ENCODE results near the gene RGS16.

The RGS16 gene

DNA sequence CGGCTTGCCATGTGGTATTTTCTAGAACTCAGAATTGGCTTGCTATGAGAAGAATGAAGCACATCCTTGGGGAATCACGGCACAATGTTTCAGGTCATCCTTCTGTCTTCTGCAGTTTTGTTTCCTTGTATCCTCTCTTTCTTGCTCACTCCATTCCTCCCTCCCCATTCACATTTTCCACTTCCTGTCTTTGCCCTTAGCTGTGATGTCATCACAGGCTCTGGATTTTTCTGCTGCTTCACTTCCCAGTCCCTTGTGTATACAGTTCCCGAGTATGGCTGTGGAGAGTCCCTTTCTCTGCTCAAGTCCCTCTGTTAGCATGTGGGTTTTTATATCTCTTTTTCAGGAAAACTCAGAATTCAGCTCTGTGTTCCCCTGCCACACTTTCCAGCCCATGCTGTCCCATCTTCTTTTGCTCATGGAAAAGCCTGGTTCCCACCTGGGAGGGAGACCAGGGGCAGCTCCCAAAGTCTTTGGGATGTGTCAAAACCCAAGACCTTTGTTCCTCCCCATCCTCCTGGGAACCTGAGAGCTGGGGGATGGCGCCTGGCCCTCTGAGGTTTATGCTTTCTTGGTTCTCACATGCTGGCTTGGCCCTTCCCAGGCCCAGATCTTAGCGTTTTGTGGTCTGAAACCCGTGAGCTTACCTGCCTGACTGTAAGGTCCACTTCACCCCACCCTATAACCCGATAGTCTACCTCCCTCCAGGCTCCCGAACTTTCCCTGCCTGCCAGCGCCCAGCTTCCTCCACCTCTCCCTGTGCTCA lies 4.8 kb upstream of the RGS16 start:
- no peak for DNase-seq (ENCODE audit: low read depth in 2 of 2)

DNA sequence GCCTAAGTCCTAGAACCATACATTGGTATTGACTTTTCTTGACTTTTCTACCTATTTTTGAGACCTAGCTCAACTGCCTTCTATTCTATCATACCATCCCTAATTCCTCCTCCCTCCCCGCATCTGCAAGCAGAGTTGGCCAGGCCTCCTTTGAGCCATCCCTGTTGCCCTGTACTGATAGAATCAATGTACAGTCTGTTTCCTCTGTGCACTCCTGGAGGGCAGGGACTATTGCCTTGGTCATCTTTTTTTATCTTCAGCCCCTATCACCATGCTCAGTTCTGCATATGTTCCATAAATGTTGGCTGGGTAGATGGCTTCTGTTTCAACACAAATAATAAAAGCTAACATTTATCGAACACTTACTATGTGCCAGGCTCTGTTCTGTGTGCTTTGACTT lies 4.0 kb upstream of the RGS16 start:
- DNase-seq (ENCODE audit: low read depth in 2 of 2), result no peak

DNA sequence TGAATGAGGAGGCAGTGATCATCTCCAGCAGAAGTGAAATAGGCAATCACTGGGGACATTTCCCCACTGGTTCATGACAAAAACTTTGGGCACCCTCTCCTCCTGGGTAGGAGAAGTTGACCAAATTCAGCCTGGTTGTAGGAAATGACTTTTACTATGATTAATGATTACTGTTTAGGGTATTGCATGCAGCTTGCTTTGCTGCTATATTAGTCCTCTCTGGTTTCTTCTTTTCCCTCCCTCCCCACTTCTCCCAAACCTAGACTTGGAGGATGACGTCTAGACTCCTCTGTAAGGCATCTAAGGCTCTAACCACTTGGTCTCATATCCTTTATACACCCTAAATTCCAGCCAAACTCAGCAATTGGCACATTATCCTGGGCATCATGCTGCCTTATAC lies 3.4 kb upstream of the RGS16 start:
- no peak for DNase-seq (ENCODE audit: low read depth in 2 of 2)

DNA sequence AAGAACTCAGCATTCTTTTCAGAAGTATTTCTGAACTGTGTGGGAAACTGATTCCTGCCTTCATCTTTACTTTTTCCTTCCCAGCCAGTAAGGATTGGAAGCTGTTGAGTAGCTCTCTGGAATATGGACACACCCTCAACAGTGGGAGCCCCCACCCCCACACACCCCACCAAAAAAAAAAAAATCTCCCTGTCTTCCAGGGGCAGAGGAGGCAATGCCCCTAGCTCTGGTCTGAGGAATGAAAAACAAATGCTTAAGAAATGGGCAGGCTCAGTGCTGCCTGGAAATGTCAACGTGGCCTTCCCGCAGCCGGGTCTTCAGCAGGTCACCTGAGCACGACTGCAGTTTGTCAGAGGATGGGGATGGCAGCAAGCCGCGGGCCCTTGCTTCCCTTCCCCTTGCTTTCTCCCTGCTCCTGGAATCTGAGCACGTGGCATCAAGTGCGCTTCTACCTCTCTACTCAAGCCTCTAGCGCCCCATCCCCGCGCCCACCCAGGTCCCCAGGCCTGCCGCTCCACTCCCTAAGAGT lies 479 bp downstream of the RGS16 start:
- DNase-seq (ENCODE audit: low read depth in 2 of 2), result no peak

DNA sequence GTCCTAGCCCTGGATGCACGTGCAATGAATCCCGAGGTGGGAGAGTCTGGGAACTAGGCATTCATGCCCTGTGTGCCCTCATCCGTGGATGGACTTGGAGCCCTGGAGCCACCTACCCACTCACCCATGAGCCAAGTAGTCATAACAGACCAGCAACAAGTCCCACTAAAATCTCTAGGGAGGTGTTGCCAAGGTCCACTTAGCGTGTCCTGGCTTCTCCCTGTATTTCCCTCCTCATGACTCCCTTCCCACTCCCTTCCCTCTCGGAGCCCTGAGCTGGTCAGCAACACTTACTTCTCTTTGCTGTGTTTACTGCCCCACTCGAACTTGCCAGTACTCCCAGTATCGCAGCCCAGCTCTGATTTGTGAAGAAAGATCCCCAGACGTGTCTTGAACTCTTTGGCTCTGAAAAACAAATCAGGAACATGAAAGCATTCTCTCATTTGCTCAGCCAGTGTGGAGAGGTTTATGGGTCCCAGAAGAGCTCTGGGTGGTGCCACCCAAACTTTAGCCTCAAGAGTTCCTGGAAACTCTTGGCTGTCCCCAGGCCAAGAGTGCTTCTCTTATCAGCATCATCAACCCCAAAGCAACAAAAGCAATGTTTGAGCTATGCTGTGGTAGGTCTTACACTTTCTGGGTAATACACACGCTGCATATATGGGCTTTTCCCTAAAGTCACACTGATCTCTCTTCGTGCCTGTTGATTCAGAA lies 1.1 kb downstream of the RGS16 start:
- DNase-seq (ENCODE audit: low read depth in 2 of 2), result no peak

DNA sequence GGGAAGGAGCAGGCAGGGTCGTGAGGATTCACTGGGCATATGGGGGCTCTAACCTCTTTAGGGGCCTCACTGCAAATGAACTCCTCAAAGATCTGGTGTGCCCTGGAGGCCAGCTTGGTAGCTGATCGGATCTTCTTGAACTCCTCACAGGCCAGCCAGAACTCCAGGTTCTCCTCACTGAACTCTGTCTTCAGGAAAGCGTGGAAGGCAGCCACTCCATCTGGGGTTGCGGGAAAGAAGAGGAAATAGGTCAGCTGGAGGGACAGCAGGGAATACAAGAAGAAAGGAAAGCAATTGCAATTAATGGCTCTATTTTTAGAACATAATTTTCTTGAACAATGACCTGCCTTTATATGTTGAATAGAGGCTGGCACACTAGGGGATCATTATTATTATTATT lies 2.3 kb downstream of the RGS16 start:
- no peak for DNase-seq (ENCODE audit: low read depth in 2 of 2)

DNA sequence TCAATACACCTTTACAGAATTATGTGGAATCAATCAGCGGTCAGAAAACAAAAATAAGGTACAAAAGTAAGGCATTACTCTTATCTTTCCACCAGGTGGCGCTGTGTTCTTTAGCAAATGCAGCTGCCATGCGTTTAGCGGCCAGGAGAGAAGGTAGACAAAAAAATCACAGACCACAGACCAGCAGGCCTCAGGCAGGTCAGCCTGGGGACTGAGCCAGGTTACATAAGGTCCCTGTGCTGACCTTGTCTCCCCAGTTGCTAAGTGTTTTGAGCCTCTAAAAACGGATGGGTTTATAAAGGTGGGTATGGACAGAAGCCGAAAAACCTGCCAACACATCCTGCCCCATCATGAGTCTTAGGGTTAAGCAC lies 2.8 kb downstream of the RGS16 start:
- peak; percentile 21 to 48 for DNase-seq (ENCODE audit: low read depth in 2 of 2)

DNA sequence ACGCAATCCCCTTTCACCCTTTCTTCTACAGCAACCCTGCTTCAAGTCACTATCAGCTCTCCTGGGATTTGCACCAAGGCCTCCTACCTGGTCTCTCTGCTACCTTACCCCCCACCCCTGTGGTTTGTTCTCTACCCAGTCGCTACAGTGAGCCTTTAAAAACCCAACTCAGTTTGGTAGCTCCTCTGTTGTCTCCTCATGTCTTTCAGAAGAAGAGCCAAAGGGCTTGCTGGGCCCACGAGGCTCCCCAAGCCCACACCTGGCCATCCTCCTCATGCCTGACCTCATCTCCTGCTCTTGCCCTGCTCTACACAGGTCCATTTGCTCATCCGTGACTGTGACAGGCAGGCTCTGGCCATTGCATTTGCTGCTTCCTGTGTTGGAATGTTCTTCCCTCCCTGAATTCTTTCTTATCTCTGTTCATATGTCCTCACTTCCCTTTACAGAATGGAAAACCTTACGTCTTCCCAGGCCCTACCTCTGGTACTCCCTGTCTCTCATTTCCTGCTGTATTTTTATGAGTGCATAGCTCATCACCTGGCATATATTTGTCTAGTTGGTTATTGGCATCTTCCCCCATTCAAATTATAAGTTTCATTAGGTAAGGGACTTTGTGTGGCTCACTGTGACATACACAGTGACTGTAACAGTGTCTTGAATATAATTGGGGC lies 3.3 kb downstream of the RGS16 start:
- no peak for DNase-seq (ENCODE audit: low read depth in 2 of 2)

DNA sequence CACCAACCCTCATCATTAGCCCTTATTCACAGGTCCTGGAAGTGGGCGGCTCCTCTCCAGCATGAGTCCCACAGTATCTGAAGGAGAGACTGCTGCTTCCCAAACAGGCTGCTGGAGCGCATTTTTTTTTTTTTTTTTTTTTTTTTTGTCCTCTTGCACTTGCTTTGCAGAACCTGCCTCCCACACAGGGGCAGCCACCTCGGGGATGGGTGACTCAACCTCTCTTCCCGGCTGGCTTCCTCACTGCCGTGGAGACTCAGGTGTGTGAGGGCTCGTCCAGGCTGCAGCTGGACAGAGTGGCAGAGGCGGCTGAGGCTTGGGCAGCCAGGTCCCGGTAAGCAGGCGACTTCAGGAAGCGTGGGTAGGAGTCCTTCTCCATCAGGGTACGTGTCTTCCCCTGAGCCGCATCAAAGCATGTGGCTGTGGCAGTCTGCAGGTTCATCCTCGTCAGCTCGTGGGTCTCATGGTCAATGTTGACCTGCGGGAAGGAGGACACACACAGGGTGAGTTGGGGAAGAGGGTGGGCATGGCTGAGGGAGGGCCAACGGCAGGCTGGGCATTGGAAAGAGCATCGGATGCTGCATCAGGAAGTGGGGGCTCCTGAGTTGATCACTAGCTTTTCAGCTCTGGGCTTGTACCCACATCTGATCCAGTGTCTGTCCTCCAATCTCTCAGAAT lies 4.0 kb downstream of the RGS16 start:
- DNase-seq (ENCODE audit: low read depth in 2 of 2), result no peak

DNA sequence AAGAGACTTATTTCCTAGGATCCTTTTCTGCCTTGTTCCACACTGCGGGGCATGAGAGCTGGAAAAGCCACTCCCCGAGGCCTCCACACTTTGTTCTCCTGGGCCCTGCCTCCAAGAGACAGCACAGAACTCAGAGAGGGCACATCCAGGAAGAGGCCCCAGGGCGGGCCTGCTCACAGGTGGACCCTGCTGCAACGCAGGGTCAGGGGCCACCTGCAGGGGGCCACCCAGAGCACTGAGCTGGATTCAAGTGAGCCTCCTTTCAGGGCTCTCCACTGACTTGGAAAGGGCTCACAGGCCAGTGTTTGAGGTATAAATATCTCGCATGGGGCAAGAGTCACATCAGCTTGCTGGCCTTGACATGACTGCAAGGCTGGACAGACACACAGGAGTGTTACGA lies 4.8 kb downstream of the RGS16 start:
- DNase-seq (ENCODE audit: low read depth in 2 of 2), result no peak

DNA sequence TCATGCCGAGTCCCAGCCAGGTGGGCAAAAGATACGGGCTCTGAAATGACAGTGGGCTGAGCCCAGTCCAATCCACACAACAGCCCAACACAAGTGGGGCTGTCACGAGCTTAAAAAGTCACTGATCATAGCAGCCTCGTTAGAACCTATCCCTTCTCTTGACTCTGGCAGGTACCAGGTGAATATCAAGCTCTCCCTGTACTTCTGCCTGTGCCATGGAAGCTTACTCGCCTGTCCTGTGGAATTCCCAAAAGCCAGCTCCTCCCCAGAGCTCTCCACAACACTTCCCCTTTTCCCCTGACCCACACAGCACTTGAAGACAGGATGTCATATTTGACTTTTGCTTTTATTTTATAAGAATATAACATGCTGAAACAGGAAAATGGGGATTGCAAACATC lies 5.9 kb downstream of the RGS16 start:
- DNase-seq (ENCODE audit: low read depth in 2 of 2), result no peak

DNA sequence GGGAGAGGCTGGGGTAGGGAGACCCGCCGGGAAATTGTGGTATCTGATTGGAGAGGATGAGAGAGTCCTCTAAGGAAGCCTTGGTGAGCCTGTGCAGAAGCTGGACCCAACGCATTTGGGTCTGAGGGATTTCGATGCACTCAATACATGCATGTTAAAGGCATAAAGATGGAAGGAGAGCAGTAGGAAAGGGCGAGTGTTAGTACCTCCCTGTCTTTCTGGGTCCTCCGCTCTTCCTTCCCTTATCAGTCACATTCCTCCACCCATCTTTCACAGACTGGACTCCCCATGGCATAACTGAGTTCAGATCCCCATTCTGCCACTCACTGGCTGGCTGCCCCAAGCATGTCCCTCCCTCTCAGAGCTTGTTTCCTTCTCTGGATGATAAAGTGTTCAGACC lies 7.3 kb downstream of the RGS16 start:
- DNase-seq (ENCODE audit: low read depth in 2 of 2), result no peak

DNA sequence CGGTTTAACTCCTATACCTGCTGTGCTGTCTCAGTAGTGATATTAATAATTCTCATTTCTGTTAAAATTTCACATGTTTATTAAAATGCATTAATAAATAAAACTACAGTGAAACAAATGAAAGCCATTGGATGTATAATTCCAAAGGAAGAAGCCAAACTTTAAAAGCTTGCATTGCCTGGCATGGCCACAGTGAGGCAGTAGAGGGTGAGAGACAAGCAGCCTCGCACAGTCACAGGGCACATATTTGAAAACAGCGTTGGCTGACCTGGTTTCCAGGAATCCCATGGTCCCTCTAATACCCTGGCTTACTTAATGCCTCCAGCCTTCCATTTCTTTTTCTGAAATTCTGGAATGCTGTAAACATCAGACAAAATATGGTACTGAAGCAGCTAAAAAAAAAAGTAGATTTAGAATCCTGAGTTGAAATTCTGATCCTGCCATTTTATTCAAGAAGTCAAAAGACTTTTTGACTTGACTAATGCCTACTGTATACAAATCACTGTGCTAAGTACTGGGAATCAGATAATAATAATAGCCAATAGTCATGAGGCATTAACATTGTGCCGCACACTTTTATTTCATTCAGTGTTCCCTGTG lies 8.4 kb downstream of the RGS16 start:
- DNase-seq (ENCODE audit: low read depth in 2 of 2), result peak; percentile 19 to 45

DNA sequence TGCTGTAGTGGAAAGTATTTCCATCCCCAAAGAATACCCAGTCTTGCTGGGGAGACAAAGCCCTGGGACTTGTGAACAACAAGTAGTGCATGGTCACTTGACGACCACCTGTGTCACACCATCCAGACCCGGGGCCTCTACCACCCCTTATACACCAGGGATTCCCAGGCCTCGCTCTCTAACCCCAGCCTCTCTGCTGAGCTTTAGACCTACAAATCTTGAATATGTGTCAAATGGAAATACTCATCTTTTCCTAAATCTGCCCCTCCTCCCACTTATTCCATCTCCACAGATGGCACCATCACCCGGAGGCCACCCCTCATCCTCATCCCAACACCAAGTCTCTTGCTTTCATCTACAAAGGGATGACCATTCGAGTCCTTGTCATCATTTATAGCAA lies 14.3 kb downstream of the RGS16 start:
- DNase-seq (ENCODE audit: low read depth in 2 of 2), result no peak

DNA sequence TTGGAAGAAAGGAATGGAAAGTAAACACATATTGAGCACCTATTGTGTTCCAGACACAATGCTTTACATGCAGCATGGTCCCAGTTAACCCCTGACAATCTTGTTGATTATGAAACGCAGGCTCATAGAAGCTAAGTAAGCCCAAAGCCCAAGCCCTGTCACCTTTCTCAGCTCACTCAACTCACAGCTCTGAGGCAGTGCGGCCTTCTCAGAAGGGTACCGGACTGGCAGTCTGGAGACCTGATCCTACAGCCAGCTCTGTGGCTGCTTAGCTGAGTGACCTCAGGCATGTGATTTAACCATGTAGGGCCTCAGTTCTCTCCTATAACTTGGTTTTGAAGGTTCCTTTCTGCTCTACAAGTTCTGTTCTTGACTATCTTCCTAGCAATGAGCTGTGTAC lies 14.7 kb downstream of the RGS16 start:
- no peak for DNase-seq (ENCODE audit: low read depth in 2 of 2)

DNA sequence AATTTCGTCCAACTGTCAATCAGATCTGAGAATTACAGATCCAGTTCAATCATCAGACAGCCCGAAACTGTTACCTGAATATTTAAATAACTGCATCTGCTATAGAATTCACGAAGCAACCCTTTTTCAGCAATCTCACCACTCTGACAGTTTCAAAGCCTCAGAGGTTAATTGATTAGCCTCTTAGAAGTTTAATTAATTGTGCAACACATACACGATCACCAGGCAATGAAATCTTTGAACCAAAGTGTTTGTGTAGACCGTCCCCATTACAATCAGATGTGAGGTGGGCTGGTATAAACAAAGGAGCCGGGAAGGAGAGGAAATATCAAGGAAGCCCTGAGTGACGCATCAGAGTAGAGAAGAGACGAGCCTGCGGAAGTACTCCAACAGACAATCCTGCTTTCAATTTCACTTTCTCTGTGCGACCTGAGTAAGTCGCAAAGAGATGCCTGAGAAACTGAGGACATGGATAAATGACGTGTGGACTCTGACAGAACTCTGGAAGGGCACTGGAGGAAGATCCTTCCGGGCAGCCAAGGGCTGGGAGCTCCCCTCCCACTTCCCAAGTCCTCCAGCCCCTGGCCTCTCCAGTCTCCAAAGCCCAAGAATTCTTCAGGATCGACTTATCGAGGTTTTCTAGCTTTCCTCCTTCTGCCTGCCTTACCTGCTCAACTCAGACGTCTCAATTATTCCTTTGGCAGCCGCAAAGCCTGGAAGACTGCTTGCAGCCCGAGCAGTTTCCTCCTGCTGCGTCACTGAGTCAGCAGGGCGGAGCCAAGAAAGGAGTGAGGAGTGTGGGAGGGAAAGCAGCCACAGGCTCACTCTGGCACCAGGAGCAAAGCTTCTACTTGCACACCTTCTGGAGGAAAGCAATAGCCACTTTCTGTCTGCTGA lies 15.4 kb downstream of the RGS16 start, which contains the start of gene RNASEL:
TSS of gene RNASEL (minus strand) at position 757 of the 897 bp plus-strand sequence. CDS start 2,450 bp downstream, outside the sequence.
- DNase-seq (ENCODE audit: low read depth in 2 of 2), result peak; percentile 19 to 39

DNA sequence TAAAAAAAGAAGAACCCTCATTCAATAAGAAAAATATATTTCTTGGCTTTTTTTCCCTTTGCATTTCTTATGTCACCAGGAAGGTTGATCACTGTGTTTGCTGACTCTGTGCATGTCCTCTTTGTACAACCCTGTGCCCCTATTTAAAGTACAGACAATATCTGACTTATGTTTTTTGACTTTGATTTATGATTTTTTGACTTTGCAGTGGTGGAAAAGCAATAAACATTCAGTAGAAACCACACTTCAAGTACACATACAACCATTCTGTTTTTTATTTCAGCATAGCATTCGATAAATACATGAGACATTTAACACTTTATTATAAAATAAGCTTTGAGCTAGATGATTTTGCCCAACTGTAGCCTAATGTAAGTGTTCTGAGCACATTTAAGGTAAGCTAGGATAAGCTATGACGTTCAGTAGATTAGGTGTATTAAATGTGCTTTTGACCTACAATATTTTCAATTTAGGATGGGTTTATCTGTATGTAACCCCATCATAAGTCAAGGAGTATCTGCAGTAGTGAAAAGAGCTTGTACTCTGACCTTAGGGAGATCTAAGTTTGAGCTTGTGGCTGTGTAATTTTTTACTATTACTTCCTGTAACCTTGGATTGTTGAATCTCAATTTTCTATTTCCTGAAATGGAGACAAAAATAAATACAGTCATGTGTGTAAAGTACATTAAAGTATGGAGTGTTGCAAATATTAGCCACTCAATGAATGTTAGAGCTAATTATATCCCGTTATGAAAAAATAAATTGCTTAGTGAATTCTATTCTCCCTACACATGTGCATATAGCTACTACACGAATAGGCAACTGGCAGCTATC lies 16.3 kb downstream of the RGS16 start:
- no peak for DNase-seq (ENCODE audit: low read depth in 2 of 2)

DNA sequence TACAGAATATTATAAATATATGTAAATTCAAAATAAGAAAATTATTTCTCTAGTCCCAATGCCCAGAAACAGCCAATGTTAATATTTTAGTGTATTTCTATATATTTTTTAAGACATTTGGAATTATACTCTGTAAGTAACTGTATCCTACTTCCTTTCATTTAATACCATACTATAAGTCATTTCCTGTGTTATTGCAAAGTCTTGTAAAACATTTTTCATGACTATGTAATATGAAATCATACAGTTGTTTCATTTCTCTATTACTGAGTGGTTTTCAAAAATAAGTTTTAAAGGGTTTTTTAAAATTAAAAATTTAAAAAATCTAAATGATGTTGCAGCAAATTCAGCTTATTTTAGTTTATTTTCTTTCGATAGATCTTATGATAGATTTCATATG lies 17.1 kb downstream of the RGS16 start:
- no peak for DNase-seq (ENCODE audit: low read depth in 2 of 2)

DNA sequence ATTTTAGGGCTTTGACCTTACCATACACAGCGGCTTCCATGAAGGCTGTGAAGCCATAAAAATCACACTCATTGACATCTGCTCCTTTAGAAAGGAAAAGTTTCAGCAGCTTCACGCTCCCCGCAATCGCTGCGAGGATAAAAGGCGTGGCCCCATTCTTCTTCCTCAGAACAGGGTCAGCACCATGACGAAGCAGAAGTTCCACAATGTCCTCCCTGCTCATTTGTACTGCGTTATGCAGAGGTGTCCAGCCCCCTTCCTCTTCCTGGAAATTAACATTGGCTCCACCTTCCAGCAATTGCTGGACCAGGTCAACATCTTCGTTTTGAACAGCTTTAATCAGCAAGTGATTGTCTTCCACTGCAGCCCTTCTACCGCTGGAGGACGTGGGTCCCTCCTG lies 17.8 kb downstream of the RGS16 start:
- no peak for DNase-seq (ENCODE audit: low read depth in 2 of 2)

DNA sequence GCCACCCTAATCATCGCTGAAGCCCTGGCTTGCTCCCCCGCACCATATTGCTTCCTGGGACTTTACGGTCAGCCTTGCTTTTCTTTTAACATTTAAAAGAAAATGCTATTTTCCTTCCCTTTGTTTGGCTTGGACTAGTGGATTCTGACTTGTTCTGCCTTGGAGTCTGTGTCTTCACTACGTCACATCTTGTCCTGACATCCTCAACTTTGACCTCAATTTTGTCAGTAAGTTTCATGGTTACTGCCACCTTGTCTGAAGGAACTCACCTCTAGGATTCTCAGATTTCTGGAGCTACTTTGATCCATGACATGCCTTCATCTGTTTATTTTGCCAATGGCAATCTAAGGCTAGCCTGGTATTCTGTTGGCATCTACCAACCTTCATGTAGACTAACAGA lies 19.4 kb downstream of the RGS16 start:
- DNase-seq (ENCODE audit: low read depth in 2 of 2), result no peak

Measured in stimulated activated CD8-positive, alpha-beta memory T cell treated with anti-CD3 and anti-CD28 coated beads, Interleukin-7, amount 100 ng/mL, for 1 hour (primary cell).